ENCODE measurements around the gene VAMP7.

- TF ChIP-seq CTCF (IDR thresholded peaks at IDR 0.05; ENCODE audit: low read depth, low read length, poor library complexity, severe bottlenecking), result no peak
- no peak for TF ChIP-seq EZH2phosphoT487 (IDR thresholded peaks at IDR 0.05; ENCODE audit: borderline replicate concordance, low read length)
Measured at GRCh38 chrX:155896512-155896911, 15.4 kb downstream of the VAMP7 start.

Measured in DOHH2 (cell line).